Stimulated activated CD4-positive, alpha-beta T cell treated with anti-CD3 and anti-CD28 coated beads, Interleukin-2, amount 100 ng/mL, for 48 hours (primary cell): Measurements from ENCODE around the gene CDH5.
"Not testable (repeated sequence)": the region's sequence is repeated elsewhere in the genome, so short reads cannot be mapped to it uniquely, and the experiment has no call there.

ENCODE experiments used
- DNase-seq, 2 donors: peaks; one replicate each; pipeline ENCODE4 v3.0.0-alpha.2; 2020

The CDH5 gene, protein sequence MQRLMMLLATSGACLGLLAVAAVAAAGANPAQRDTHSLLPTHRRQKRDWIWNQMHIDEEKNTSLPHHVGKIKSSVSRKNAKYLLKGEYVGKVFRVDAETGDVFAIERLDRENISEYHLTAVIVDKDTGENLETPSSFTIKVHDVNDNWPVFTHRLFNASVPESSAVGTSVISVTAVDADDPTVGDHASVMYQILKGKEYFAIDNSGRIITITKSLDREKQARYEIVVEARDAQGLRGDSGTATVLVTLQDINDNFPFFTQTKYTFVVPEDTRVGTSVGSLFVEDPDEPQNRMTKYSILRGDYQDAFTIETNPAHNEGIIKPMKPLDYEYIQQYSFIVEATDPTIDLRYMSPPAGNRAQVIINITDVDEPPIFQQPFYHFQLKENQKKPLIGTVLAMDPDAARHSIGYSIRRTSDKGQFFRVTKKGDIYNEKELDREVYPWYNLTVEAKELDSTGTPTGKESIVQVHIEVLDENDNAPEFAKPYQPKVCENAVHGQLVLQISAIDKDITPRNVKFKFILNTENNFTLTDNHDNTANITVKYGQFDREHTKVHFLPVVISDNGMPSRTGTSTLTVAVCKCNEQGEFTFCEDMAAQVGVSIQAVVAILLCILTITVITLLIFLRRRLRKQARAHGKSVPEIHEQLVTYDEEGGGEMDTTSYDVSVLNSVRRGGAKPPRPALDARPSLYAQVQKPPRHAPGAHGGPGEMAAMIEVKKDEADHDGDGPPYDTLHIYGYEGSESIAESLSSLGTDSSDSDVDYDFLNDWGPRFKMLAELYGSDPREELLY

DNA sequence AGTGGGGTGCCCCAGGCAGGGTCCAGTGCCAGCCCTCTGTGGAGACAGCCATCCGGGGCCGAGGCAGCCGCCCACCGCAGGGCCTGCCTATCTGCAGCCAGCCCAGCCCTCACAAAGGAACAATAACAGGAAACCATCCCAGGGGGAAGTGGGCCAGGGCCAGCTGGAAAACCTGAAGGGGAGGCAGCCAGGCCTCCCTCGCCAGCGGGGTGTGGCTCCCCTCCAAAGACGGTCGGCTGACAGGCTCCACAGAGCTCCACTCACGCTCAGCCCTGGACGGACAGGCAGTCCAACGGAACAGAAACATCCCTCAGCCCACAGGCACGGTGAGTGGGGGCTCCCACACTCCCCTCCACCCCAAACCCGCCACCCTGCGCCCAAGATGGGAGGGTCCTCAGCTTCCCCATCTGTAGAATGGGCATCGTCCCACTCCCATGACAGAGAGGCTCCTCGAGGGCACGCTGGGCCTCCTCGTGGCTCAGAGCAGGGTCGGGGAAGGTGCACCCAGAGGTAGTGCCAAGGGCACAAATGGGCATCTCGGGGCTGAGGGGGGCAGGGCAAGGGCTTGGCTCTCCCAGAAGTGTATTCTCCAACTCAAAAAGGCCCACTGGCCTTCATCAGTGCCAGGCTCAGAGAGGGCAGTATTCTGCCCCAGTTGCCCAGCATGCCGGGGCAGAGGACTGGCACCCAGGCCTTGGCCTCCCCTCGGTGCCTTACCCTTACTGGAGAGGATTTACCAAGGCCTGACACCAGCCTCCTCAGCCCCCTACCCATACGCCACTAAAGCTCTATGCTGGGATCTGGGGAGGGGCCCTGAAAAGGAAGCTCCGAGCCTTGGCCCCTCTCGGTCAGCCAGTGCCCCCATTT, at the start of gene CDH5:
Gene CDH5 (plus strand): TSS at position 259 of the 867 bp plus-strand sequence. CDS start 12,647 bp downstream, outside the sequence.
- DNase-seq, result no peak

DNA sequence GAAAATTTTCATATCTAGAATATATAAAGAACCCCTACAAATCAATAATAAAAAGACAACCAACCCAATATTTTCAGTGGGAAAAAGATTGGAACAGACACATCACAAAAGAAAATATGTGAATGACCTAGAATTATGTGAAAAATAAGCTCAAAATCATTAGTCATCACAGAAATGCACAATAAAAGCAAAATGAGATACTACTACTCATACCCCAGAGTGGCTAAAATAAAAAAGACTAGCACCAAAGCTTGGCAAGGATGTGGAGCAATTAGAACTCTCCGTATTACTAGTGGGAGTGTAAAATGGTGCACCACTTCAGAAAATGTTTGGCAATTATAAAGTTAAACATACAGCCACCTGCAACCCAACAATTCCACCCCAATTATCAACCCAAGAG, 48.0 kb upstream of the CDH5 start:
- no peak for DNase-seq

DNA sequence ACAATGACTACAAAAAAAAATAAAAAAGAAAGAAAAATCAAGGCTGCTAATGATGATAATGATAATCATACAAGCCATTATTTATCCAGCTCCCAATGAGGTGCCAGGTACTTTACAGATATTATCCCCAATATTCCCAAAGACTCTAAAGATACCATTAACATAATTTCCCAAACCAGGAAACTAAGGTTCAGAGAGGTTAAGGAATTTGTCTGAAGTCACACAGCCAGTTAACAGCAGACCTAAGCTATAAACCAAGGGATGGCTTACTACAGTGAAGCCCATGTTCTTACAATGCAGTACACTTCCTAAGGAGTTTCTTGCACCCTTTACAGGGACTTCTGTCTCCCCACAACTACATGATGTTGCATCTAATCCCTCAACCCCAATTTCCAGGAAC, 45.7 kb upstream of the CDH5 start:
- no peak for DNase-seq

DNA sequence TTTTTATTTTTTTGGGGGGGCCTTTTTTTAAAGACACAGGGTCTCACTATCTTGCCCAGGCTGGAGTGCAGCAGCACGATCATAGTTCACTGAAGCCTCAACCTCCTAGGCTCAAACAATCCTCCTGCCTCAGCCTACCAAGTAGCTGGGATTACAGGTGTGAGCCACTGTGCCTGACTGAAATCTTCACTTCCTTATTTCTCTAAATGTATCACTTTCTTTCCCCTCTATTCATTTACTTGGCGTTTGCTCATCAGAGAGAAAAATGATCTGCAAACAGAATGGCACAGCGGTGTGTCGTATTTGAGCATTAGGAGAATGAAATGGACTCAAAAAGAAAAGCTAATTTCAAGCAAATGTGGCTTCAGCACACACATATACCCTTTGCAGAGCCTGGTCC, 44.3 kb upstream of the CDH5 start:
- no peak for DNase-seq

DNA sequence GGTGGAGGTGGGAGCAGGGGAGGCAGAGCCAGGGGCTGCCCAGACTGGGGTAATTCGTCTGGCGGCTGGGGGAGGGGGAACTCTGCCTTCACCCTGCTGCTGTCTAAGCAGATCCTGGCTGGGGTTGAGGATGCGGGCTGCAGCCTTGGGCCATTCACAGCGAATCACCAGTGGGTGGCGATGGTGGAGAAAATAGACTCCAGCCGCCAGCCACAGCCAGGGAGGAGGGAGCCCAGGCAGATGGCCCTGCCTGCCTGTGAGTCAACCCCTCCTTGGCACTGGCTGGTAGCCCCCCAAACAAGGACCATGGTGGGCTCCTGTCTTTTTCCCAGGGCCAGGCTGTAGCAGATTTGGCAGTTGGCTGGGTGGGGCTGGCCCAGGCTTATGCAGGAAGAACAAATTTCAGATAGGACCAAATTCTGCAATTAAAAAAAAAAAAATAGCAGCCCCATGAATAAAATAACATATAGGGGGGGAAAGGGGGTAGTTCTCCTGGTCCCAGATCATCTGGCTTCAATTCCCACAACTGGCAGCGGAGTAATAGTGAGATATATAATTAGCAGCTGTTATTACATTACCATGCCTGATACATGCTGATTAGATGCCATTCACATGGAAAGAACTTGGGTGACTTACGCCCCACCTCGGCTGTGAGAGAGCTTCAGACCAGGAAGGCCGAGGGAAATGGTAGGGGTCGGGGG, 41.5 kb upstream of the CDH5 start:
- DNase-seq, result no peak

DNA sequence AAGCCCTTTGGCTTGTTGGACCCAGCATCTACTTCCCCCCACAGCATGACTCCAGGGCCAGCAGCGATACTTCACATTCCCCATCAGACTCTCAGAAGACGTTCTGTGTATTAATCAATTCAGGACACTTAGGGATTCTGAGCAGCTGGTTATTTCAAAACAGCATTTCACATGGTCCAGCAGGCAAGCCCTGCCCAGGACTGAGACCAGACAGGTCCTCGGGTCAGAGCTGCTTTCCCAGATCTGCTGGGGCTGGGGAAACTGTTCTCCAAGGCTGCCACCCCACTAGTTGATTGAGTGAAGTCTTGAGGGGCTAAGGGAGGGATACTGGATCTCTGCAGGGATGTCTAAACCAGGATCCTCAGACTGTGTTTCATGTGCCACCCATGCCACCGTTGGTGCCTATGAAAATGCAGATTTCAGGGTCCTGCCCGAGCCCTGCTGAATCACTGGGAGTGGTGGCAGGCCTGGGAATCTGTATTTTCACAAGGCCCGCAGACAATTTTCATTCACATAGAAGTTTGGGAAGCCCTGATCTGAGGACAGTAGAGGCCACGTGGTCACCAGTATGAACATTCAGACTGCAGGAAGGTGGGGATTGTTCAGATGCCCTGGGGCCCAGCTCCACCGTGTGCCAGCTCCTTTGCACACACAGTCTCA, 40.6 kb upstream of the CDH5 start:
- no peak for DNase-seq

DNA sequence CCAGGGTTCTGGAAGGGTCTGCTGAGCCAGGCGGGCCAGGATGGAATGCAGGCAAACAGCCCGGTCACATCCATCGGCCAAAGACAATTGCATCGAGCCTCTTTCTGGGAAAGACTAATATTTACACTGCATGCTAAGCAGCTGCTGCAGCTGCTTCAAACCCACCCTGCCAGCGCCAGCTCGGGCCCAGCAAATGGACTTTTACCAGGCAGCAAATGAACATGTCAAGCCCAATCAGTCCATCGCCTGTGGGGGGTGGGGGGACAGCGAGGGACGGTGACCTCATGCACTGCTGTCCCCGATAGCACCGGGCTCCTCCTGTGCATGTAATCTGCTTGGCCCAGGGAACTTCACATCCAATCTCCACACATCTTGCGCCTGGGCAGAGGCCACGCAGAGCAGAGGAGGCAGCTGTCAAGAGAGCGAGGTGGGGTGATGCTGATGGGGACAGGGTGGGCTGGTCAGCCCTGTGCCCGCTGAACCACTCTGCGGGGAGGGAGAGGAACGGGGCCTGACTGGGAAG, 39.4 kb upstream of the CDH5 start:
- DNase-seq, result no peak

DNA sequence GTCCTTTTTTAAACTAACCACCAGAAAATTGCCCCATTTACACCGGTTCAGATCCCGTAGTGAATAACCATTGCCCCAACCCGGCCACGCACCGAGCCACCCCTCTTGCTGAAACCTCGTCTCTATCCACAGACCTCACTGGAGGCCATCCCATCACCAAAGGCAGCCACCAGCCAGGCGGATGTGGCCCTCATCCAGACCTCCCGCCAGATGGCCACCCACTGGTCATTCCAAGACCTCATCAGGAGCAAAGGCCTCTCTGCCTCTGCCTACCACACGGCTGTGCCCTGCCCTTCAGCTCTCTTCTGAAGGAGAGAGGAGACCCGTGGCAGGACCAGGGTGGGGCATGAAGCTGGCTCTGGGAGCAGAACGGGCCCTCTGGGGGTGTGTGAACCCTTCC, 38.2 kb upstream of the CDH5 start:
- no peak for DNase-seq

DNA sequence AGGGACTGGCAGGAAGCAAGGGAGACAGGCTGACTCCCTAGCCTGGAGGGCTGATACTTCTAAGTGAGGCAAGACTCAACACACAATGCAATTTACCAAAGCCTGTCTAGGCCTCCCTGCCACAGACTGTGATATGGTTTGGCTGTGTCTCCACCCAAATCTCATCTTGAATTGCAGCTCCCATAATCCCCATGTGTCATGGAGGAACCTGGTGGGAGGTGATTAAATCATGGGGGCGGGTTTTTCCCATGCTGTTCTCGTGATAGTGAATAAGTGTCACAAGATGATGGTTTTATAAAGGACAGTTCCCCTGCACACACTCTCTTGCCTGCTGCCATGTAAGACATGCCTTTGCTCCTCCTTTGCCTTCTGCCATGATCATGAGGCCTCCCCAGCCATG, 35.0 kb upstream of the CDH5 start:
- DNase-seq, result not testable (repeated sequence)

DNA sequence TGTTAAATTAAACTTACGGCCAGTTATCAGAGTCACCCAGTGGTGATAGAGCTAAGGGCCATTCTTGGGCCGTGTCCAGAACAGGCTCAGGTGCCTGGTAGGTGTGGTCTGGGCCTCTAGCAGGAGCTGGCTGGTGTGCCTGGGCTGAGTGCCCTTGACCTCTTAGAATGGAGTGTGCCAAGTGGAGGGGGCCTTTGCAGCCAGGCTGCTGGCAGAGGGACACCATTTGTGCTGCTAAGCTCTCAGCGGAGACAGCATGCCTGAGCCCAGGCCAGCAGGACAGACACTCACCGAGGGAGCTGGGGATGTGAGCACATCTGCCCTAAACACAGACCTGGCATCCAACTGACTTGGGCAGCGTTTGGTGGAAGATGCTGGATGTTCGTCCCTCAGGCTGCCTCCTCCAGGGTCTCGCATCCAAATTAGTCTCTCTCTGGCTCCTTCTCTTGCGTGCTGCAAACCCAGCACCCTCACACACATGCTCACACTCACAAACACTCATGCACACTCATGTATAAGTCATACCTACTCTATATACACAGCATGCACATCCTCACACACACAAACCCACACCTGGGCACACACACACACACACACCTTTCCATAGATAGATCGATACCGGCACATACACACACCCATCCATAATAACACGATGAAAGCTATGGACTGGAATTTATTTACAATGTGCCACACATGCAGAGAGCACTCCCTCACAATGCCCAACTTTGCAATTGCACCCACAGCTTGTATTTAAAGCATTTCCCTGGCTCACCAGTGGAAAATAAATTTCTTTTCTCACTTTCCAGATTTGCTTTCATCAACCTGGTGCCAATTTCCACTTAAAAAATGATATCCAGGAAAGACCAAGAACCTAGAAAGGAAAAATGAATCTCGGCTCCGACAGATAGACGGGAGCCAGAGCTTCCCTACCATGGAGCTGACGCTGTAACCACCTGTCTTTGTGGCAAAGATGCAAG, 33.6 kb upstream of the CDH5 start:
- DNase-seq, result no peak

DNA sequence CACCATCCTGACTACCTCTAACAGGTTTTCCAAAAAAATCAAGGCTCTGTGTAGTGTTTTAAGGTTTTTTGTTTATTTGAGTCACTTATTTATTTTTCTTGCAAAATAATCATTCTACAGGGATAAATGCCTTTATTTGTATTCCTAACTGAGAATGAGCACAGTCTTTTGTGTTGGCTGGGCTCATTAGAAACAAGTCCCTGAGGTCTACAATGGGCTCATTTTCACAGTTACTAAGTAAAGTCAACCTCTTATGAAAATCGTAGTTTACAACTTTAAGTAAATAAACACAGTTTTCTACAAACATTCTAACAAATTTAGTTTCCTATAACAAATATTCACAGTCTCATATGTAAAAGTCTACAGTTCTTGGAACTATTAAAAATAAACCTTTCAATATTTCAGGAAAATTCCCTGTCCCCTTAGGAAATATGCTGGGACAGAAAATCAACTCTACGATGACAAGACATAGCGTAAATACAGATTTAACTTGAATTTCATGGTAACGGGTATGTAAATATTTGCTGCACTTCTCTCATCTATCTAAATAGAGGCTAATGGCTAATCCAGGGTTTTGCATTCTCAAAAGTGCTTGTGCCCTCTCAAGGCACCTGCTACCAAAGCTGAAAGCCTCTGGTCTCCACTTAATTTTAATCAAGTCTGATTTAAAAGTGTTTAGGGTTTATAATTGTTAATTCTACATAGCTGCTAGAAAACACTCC, 31.5 kb upstream of the CDH5 start:
- DNase-seq, result no peak

DNA sequence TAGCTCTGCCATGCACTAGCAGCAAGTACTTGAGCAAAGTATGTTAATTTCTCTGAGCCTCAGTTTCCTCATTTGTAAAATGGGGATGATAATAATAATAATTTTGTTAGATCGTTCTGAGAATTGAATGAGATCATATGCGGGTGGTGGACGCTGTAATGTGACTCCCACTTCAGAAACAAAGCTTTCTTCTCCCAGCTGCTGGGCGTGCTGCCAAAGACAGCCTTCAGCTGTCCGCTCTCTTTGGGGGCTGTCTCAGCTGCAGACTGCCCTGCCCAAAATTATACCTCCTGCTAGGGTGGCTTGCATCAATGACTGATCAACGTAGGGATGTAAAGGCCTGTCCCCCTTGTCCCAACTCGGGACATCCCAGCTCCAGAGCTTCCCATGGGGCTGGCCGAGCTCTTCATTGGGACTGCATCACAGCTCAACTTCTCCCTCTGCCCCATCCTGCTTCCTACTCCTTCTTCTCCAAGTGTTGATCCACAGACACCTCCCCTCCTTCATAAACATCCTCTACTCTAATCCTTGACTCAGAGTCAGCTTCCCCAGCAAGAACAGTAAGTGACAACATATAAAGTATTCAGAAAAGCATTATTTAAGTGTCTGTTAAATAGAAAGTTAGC, 30.7 kb upstream of the CDH5 start:
- no peak for DNase-seq

DNA sequence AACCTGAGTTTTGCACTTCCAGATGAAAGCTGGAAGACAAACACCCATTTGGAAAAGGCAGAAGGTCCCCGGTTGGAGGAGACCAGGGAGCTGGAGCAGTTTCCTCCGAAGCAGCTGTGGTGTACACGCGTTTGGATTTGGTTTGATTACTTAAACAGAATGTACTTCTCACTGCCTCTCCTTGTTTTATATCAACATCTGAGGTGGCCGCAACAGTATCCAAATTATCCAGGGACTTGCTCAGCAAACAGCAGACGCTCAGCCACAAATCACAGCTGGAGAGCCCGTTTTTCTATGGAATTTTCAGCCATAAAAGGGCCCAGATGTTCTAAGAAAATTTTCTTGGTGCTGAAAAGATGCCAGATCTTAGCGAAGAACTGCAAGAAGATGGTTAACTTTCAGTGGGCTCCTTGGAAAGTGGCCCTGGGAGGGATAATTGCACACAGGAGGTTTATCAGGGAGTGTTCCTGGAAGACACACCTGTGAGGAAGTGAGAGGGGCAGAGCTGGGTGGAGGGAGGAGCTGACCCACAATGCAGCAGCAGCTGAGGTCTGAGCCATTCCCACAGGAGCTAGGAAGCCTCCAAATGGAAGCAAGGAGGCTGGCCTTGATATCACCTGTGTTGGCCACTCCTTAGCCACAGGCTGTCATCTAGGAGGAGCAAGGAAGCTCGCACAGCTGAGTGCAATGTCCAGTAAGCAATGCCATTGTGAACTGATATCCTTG, 28.9 kb upstream of the CDH5 start:
- DNase-seq, result no peak

DNA sequence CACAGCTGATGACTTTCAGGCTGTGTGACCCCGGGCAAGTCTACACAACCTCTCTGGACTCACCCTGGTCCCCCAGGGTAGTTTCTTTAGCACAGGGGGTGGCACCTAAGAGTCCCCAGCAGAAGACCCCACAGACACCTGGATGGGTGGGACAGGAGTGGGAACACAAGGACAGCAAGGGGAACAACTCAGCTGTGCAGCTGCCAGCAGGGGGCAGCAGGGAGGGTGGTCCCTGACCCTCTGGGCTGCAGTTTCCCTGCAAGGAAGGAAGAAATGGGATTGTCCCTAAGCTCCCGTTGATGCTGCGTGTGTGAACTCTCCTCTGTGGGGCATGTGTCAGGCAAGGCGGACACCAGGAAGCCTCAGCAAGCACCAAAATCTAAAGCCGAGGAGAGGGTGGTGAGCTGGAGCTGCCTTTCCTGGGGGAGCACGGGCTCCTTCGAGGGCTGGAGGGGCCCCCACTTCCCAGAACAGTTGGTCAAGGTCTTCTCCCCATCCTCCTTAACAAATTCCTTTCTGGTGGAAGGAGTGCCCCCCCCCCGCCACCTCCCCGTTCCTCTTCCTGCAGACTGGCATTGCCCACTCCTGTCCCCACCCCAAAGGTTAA, 24.1 kb upstream of the CDH5 start:
- DNase-seq, result peak; percentile 23 to 31

DNA sequence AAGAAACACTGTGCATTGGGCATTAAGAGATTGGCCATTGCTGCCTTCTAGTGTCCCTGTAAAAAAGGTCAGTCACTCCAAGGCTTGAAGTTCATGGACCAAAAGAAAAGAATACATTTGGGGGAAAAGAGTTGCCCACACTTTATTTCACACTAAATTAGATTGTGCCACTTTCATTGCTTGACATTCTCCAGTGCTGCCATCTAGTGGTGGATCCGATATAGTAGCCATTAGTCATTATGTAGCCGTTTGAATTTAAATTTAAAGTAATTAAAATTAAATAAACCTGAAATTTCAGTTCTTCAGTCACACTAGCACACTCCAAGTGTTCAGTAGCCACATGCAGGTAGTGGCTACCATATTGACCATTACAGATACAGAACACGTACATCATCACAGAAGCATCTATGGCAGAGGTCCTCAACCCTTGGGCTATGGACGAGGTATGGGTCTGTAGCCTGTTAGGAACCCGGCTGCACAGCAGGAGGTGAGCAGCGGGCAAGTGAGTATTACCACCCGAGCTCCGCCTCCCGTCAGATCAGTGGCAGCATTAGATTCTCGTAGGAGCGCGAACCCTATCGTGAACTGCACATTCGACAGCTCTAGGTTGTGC, 21.9 kb upstream of the CDH5 start:
- DNase-seq, result peak; percentile 58 to 60

DNA sequence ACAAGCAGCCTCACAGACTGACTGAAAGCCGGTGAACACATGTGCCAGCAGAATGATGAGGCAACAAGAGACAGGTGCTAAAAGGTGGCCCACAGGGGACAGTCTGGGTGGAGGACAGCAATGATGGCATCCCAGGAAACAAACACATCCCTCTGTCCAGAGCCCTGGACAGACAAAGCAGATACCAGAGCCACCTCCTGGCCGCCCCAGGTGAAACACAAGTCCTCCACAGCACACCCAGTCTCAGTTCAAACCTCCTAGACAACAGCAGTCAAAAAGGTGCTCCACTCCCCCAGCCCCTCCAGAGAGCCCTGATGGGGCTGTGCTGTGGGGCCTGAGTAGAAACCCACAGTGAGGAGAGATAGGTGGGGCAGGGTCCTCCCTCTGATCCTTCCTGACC, 20.3 kb upstream of the CDH5 start:
- DNase-seq, result no peak

DNA sequence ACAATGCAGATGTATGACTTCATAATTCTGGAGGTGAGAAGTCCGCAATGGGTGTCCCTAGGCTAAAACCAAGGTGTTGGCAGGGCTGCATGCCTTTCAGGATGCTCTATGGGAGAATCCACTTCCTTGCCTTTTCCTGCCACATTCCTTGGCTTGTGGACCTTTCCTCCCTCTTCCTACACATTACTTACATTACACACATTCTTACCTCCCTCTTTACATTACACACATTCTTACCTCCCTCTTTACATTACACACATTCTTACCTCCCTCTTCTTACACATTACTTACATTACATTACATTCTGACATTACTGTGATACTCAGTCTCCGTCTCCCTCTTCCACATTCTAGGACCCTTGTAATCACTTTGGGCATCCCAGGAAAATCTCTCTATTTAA, 14.2 kb upstream of the CDH5 start:
- no peak for DNase-seq

DNA sequence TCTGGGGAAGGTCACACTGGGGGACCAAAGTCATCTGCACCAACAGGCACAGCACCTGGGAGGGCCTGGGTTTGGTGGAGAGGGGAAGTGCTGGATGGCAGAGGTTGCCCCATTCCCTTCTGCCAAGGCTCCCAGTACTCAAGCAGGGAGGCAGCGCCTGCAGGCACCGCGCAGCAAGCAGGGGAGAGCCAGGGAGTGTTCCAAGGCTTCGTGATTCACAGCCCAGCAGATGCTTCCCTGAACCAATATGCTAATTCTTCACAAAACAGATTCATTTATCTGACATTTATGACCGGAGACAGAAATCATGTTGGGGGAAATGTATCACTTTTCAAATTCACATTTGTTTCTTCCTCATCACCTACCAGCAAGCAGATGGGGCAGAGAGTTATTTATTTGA, 13.4 kb upstream of the CDH5 start:
- no peak for DNase-seq
